ENCODE measurements around the gene PKNOX2.

The PKNOX2 gene

DNA sequence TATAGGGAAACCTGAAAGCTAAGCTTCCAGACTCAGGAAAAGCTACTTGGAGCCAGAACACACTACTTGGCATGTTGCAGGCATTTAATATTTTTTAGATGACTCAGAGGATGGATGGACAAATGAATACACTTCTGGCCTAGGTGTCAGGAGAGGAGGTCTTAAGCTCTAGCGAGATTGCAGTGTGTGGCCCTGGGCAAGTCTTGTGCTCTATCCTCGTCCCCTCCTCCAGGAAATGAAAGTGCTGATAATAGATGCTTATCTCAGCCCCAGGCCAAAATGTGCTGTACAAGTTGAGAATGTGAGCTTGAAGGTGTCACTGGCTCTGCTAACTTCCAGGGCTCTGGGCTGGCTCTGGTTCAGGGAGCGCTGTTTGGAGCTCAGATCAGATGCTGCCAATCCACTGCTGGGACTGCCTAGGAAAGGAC is 136.3 kb downstream of the PKNOX2 start:
- Mint-ChIP-seq H3K27ac (no peak overlapping the region), H3K4me1 (no peaks in the 10 kb centered on the region), H3K27me3 (peaks cover 16% of the 10 kb centered on the region), H3K9me3 (no peaks in the 10 kb centered on the region), H3K4me3 (no peak overlapping the region), H3K36me3 (no peaks in the 10 kb centered on the region)
- no peak for ATAC-seq

DNA sequence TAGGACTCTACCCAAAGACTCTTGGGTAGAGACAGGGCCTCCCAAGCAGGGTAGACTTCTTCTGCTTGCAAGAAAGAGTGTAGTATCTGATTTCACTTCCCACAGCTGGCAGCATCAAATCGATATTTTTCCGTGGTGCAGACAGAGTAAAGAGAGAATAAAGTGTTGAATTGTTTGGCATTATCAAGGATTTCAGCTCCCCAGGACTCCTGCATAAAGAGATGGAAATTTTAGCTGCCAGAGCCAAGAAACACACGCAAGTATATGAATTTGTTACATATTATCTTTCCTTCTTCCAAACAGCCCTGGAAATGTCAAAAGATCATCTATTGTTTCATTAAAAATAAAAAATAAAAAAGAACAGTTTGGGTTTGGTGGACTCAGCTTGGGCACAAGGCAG is 136.8 kb downstream of the PKNOX2 start:
- Mint-ChIP-seq H3K27ac (no peak overlapping the region), H3K4me3 (no peak overlapping the region), H3K27me3 (peaks cover 11% of the 10 kb centered on the region), H3K9me3 (no peaks in the 10 kb centered on the region), H3K4me1 (no peaks in the 10 kb centered on the region), H3K36me3 (no peaks in the 10 kb centered on the region)
- no peak for ATAC-seq

DNA sequence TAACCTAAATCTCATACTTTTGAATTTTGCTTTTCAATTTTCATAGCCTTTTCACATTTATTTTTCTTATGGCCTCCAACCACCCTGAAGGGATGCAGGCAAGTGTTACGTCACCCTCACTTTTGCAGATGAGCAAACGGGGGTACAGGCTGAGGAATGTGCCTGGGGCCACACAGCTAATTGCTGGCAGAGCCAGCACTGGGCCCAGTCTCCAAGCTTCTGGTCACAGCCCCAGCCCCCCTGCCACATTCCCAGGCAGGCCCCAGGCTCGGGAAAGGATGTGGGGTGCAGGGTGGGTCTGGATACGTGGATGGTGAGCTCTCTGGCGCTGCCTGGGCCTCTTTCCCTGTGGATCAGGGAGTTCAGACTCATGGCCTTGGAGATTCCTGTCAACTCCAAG is 138.6 kb downstream of the PKNOX2 start:
- no peak for ATAC-seq
- no peaks in the 10 kb centered on the region for H3K9me3 Mint-ChIP-seq
- H3K36me3 Mint-ChIP-seq = no peaks in the 10 kb centered on the region
- no peak overlapping the region for H3K27ac Mint-ChIP-seq
- no peak overlapping the region for H3K4me3 Mint-ChIP-seq
- peaks cover 10% of the 10 kb centered on the region for H3K27me3 Mint-ChIP-seq
- no peaks in the 10 kb centered on the region for H3K4me1 Mint-ChIP-seq

DNA sequence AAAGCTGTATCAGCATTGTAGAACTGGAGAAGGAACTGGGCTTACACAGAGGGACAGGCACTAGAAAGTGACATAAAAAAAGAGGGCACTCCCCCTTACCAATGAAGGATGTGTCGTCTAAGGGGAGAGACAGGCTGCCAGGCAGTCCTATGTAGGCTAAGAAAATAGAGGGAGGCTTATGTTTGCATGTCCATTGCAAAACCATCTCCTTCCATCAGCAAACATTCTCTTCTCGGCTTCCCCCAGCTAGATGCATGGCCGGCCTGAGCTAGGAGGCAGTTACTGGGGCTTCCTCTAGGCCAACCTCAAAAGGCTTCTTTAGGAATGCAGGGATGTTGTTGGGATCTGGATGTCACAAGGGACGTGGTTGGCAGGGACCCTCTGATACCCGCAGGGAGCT is 139.1 kb downstream of the PKNOX2 start:
- Mint-ChIP-seq H3K4me3 (no peak overlapping the region), H3K27ac (no peak overlapping the region), H3K27me3 (peaks cover 11% of the 10 kb centered on the region), H3K36me3 (no peaks in the 10 kb centered on the region), H3K4me1 (no peaks in the 10 kb centered on the region), H3K9me3 (no peaks in the 10 kb centered on the region)
- ATAC-seq = no peak

DNA sequence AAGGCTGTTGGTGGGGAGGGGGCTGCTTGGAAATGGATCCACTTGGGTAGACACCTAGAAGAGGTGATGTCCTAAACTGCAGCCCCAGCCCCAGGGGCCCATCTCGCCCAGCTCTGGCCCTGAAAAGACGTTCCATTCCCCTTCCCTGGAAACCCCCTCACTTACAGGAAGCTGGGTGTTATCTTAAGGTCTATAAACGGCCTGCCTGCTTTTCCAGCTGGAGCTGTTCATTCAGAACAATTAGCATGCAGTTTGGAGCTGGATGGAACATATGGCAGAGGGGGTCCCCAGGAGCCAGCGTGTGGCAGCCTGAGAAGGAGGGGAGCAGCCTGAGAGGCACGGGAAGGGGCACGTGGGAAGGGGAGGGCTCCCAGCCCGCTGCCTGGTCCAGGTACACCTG is 139.6 kb downstream of the PKNOX2 start:
- Mint-ChIP-seq H3K4me1 (no peaks in the 10 kb centered on the region), H3K27ac (no peak overlapping the region), H3K36me3 (no peaks in the 10 kb centered on the region), H3K9me3 (peaks cover 3% of the 10 kb centered on the region), H3K27me3 (peaks cover 16% of the 10 kb centered on the region), H3K4me3 (no peak overlapping the region)
- ATAC-seq = no peak

DNA sequence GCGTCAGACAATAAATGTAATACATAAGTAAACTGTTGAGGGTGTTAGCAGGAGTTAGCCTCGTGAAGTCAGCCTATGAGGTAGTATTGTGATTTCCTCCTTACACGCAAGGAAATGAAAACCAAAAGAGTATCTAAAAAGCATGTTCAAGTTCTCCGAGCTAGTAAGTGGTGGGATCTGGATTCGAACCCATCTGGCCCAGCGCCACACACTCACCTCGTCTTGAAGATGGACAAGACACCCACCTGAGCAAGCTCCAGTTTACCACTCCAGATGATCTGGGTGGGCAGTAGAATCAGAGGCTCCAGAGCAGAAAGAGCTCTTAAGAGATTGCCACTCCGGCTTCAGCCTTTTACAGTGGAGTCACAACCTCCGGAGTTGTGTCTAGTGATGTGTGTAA is 140.3 kb downstream of the PKNOX2 start:
- H3K27me3 Mint-ChIP-seq = peaks cover 23% of the 10 kb centered on the region
- no peaks in the 10 kb centered on the region for H3K36me3 Mint-ChIP-seq
- ATAC-seq = no peak
- H3K9me3 Mint-ChIP-seq = peaks cover 3% of the 10 kb centered on the region
- no peak overlapping the region for H3K4me3 Mint-ChIP-seq
- H3K27ac Mint-ChIP-seq = no peak overlapping the region
- H3K4me1 Mint-ChIP-seq = no peaks in the 10 kb centered on the region

DNA sequence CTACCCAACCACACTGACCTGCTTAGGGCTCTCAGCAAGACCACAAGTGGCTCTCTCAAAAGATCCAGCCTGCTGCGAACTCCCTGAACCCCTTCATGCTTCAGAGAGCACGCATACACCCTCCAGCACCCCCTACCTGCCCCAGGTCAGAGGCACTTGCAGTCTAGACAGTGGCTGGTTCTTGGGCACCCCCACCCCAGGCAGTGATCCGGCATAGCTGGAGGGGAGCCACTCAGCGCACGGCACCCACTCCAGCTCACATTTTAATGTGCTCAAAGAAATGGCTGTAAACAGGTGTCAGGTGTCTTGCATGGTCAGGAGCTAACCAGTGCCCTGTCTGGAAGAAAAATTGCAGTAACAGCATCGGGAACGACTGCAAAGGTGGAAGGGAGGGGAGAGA is 140.8 kb downstream of the PKNOX2 start:
- no peak for ATAC-seq
- Mint-ChIP-seq H3K4me1 (no peaks in the 10 kb centered on the region), H3K27me3 (peaks cover 25% of the 10 kb centered on the region), H3K27ac (no peak overlapping the region), H3K9me3 (peaks cover 3% of the 10 kb centered on the region), H3K4me3 (no peak overlapping the region), H3K36me3 (no peaks in the 10 kb centered on the region)

DNA sequence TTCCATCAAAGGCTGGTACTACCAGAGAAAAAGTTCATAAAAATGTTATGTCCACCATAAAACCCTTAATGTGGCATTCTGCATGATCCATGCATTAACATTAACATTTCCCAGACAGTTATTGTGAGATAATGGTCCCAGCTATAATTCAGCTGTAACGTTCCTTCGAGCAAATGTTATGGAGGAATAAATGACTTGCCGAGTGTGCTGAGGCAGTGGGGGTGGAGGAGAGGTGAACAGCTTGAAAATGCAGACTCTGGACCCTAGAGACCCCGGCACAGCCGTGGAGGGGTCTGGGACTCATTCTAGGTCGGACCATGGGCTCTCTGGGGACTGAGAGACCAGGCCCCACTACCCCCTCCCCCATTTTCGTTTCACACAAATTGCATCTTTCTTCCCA is 141.9 kb downstream of the PKNOX2 start:
- H3K4me3 Mint-ChIP-seq = no peak overlapping the region
- ATAC-seq = no peak
- H3K36me3 Mint-ChIP-seq = no peaks in the 10 kb centered on the region
- H3K9me3 Mint-ChIP-seq = peaks cover 3% of the 10 kb centered on the region
- H3K27me3 Mint-ChIP-seq = peaks cover 25% of the 10 kb centered on the region
- H3K27ac Mint-ChIP-seq = no peak overlapping the region
- H3K4me1 Mint-ChIP-seq = no peaks in the 10 kb centered on the region

DNA sequence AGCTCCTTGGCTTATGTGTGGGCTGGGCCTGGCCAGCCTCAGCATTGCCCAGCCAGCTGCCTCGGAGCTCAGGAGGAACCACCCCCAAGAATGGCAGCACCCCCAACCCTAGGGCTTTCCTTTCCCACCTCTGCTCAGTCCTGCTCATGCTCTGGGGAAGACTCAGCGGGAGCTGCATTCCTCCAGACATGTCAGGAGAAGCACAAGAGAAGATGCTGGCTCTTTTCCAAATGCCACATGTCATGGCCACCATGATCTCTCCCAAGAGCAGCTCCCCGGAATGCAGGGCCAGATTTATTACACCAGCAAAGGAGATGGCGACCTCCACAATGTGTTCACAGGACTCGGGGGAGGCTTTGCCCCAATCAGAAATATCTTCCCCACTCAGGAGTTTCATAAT is 143.7 kb downstream of the PKNOX2 start:
- Mint-ChIP-seq H3K27ac (no peak overlapping the region), H3K9me3 (peaks cover 3% of the 10 kb centered on the region), H3K27me3 (peaks cover 35% of the 10 kb centered on the region), H3K4me1 (no peaks in the 10 kb centered on the region), H3K36me3 (no peaks in the 10 kb centered on the region), H3K4me3 (no peak overlapping the region)
- no peak for ATAC-seq

DNA sequence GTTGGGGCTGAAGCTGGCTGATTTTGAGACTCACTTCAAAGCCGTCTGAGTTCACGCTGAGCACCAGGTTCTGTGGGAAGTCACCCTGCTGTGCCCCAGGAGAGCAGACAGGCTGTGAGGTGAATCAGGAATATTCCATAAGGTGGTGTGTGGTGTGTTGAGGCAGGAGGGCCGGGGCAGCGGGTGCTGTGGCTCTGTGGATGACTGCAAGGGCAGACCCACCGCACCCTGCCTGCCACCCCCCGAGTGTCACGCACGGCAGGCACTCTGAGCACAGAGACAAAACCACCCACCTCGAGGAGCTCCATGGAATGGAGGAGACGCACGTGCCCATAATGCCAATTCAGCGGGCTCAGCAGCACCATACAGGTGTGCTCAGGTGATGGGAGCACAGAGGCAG is 147.8 kb downstream of the PKNOX2 start:
- Mint-ChIP-seq H3K9me3 (peaks cover 3% of the 10 kb centered on the region), H3K4me1 (no peaks in the 10 kb centered on the region), H3K36me3 (no peaks in the 10 kb centered on the region), H3K4me3 (no peak overlapping the region), H3K27ac (no peak overlapping the region), H3K27me3 (peaks cover 32% of the 10 kb centered on the region)
- no peak for ATAC-seq

DNA sequence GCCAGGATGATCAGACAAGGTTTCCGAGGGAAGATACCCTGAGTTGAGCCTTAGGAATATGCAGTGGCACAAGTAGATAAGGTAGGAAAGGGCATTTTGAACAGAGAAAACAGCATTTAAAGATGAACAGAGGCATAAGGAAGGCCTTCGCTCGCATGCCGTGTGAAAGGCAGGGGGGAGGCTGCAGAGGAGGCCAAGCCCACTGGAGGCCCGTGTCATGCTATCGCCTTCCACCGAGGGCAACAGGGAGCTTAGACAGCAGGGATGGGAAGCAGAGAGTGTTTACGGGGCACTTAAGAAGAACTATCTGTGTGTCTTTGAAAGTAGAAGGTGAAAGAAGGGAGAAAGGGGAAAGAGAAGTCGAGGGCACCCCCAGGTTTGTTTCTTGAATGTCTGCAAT is 148.3 kb downstream of the PKNOX2 start:
- no peaks in the 10 kb centered on the region for H3K36me3 Mint-ChIP-seq
- no peak for ATAC-seq
- H3K4me3 Mint-ChIP-seq = no peak overlapping the region
- no peak overlapping the region for H3K27ac Mint-ChIP-seq
- peaks cover 32% of the 10 kb centered on the region for H3K27me3 Mint-ChIP-seq
- peaks cover 3% of the 10 kb centered on the region for H3K9me3 Mint-ChIP-seq
- H3K4me1 Mint-ChIP-seq = no peaks in the 10 kb centered on the region

DNA sequence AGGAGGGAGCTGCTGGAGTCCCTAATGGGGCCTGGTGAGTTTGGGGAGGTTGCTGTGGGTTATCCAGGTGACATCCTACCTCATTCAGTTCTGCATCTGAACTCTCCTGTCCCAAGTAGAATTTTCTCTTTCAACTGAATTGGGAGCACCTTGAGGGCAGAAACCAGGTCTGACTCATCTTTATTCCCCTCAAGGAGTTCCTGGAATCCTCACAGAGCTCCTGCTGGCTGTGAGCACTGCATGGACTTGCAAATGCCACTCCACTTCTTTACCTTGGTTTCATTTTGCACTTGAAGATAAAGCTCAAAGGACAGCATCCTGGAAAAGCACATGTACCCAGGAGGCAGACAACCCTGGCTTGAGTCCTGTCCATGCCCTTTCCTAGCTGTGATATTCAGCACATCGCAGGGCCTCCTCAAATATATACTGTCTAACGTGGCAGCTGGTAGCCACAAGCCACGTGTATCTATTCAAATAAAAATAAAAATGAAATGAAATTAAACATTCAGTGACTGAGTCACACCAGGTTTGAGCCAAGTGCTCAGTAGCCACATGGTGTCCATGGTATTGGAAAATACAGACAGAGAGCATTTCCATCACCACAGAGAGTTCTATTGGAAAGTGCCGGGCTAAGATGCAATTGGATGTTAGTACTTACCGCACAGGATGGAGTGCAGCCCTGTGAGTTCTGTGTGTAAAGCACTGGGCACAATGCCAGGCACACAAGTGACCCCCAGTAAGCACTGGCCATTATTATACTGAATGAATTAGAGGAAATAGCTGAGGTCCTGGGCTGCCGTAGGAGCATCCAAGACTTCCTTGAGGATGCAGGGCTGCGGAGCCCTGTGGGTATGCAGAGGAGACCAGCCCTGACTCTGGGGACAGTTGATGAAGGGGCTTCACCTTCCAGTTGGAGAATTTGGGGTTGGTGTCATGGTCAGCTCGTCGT is 149.0 kb downstream of the PKNOX2 start:
- Mint-ChIP-seq H3K27ac (no peak overlapping the region), H3K9me3 (peaks cover 3% of the 10 kb centered on the region)

DNA sequence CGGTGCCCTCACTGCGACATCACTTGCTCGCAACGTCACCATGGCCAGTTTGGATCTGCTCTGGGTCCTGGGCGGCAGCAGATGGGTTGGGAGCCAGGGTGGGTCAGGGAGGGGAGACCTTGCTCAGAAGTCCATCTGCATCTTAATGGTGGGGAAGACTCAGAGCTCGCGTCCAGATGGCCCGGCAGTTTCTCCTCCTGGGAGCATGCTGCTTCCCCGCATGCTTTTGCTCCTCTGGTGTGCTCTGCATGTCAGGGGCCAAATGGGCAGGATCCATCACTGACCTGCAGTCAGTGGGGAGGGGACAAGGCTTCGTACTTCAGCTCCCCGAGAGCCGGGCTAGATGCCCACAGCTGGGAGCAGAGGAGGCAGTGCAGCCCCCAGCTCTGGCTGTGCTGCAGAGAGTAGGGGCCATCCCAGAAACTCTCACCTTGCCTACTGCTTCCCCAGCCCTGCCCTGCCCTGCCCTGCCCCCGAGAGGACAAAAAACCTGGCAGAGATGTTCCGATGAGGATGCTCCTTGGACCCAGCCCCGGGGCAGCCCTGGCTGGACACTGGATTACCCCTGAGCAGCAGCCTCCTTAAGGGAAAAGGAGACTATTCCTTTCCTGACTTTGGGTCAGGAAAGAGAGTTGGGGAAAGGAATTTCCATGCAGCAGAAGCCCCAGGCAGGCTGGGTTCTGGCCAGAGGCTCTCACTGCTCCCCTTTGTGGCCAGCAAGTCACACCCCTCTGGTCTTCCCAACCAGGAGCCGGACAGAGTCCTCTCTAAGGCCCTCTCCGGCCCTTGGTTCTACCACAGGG is 149.9 kb downstream of the PKNOX2 start:
- Mint-ChIP-seq H3K9me3 (no peaks in the 10 kb centered on the region), H3K27ac (no peak overlapping the region), H3K4me3 (no peak overlapping the region), H3K4me1 (no peaks in the 10 kb centered on the region), H3K27me3 (peaks cover 22% of the 10 kb centered on the region), H3K36me3 (no peaks in the 10 kb centered on the region)
- peak; percentile 4 for ATAC-seq

More for the DNA sequence above, 149.0 kb downstream of the PKNOX2 start:
- Mint-ChIP-seq H3K36me3 (no peaks in the 10 kb centered on the region), H3K27me3 (peaks cover 32% of the 10 kb centered on the region), H3K4me1 (no peaks in the 10 kb centered on the region), H3K4me3 (no peak overlapping the region)
- no peak for ATAC-seq

DNA sequence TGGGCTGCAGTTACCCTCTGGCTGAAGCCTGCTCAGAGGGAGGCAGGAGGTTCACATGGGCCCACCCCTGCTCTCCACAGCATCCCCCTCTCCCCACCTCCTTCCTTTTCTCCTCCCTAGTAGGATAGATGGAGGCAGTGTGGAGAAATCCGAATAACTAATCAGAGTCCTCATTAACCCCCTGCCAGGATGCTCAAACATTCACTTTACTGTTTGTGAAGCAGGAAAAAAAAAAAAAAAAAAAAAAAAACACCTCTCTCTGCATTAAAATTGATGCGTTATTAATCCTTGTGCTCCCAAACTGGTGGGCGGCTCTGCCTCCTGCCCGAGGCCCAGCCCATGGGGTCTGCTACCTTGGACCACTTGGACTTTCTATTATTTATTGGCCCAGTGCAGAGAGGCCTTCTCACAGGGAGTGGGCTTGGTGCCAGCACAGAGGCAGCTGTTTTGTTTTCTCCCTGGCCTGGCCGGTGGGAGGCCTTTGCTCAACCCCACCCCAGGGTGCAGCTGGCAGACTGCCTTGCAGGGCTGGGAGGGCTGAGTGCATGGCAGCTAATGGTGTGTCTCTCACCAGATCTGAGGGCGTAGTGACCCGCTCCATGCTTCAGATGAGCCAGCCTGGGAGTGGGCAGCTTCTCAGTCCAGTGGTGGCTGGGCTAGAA is 150.7 kb downstream of the PKNOX2 start:
- Mint-ChIP-seq H3K27me3 (peaks cover 17% of the 10 kb centered on the region), H3K9me3 (no peaks in the 10 kb centered on the region), H3K36me3 (no peaks in the 10 kb centered on the region), H3K4me3 (no peak overlapping the region), H3K27ac (no peak overlapping the region), H3K4me1 (no peaks in the 10 kb centered on the region)
- ATAC-seq = peak; percentile 20

DNA sequence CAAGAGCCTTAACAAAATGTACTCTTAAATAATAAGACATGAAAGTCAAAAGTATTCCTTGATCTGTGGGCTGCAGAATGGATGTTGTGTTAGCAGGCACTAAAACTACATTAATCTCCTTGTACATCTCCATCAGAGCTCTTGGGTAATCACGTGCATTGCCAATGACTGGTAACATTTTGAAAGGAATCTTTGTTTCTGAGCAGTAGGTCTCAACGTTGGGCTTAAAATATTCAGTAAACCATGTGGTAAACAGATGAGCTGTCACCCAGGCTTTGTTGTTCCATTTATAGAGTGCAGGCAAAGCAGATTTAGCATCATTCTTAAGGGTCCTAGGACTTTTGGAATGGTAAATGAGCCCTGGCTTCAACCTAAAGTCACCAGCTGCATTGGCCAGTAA is 152.9 kb downstream of the PKNOX2 start:
- peaks cover 15% of the 10 kb centered on the region for H3K27me3 Mint-ChIP-seq
- H3K4me1 Mint-ChIP-seq = no peaks in the 10 kb centered on the region

More for the DNA sequence above, 152.9 kb downstream of the PKNOX2 start:
- no peaks in the 10 kb centered on the region for H3K9me3 Mint-ChIP-seq
- no peak overlapping the region for H3K4me3 Mint-ChIP-seq
- no peak overlapping the region for H3K27ac Mint-ChIP-seq
- no peak for ATAC-seq
- no peaks in the 10 kb centered on the region for H3K36me3 Mint-ChIP-seq

Data from stimulated activated memory B cell treated with anti-CD40 and anti-IgM and Interleukin-4, amounts not matched to agents 10 μg/mL and 1 μg/mL and 100 μg/mL, for 72 hours (primary cell).